DMS53 treated with DMSO at 0.1 percent for 48 hours (cell line): ENCODE results near the gene RFTN2.
"Not testable (repeated sequence)": the region's sequence is repeated elsewhere in the genome, so short reads cannot be mapped to it uniquely, and the experiment has no call there.

ENCODE experiments used
- DNase-seq: peaks from one replicate; lab custom pipeline; 2025; ENCODE audit not compliant: unreplicated experiment; lab: John Stamatoyannopoulos, UW

RFTN2 gene

GRCh38 chr2:197606180-197606579 lies 69.2 kb downstream of the RFTN2 start:
- DNase-seq: no peak

- peak; percentile 7 for DNase-seq
Measured at GRCh38 chr2:197604117-197604860, 71.1 kb downstream of the RFTN2 start.

- DNase-seq: no peak
Measured at GRCh38 chr2:197601726-197602125, 73.7 kb downstream of the RFTN2 start.

GRCh38 chr2:197600306-197600705 lies 75.1 kb downstream of the RFTN2 start:
- DNase-seq: no peak

- no peak for DNase-seq
Measured at GRCh38 chr2:197599285-197599965, 76.0 kb downstream of the RFTN2 start.

GRCh38 chr2:197598450-197598849 lies 76.9 kb downstream of the RFTN2 start:
- DNase-seq: no peak

GRCh38 chr2:197597166-197597565 lies 78.2 kb downstream of the RFTN2 start:
- DNase-seq: no peak

GRCh38 chr2:197596766-197597165 lies 78.6 kb downstream of the RFTN2 start:
- DNase-seq: no peak

- DNase-seq: no peak
Measured at GRCh38 chr2:197591339-197592072, 83.9 kb downstream of the RFTN2 start.

- DNase-seq: not testable (repeated sequence)
Measured at GRCh38 chr2:197587255-197587654, 88.1 kb downstream of the RFTN2 start.

GRCh38 chr2:197580166-197580565 lies 95.2 kb downstream of the RFTN2 start:
- DNase-seq: not testable (repeated sequence)

GRCh38 chr2:197578294-197578693 lies 97.1 kb downstream of the RFTN2 start:
- not testable (repeated sequence) for DNase-seq

GRCh38 chr2:197577446-197577845 lies 97.9 kb downstream of the RFTN2 start:
- DNase-seq: no peak

GRCh38 chr2:197576631-197577030 lies 98.8 kb downstream of the RFTN2 start:
- peak; percentile 38 for DNase-seq

- DNase-seq: no peak
Measured at GRCh38 chr2:197575987-197576386, 99.4 kb downstream of the RFTN2 start.

- no peak for DNase-seq
Measured at GRCh38 chr2:197573608-197574007, 101.8 kb downstream of the RFTN2 start.

- peak; percentile 45 for DNase-seq
Measured at GRCh38 chr2:197571627-197572271, 103.6 kb downstream of the RFTN2 start.

GRCh38 chr2:197560146-197560665 lies 115.2 kb downstream of the RFTN2 start:
- no peak for DNase-seq

GRCh38 chr2:197559681-197560080 lies 115.7 kb downstream of the RFTN2 start:
- DNase-seq: no peak

- no peak for DNase-seq
Measured at GRCh38 chr2:197558393-197558792, 117.0 kb downstream of the RFTN2 start.

- no peak for DNase-seq
Measured at GRCh38 chr2:197556456-197556855, 118.9 kb downstream of the RFTN2 start.
